GM20000 (cell line): ENCODE data around the gene ZSCAN5C.
"Not testable (repeated sequence)": the region's sequence is repeated elsewhere in the genome, so short reads cannot be mapped to it uniquely, and the experiment has no call there.

Source experiments
- DNase-seq: peaks from one replicate; pipeline ENCODE4 v3.0.0; 2012; ENCODE audit warnings: low spot score
- CTCF ChIP-seq: IDR thresholded peaks from 2 replicates; pipeline ENCODE4 v1.5.1; 2012; ENCODE audit warnings: mild to moderate bottlenecking, control low read depth; ENCODE audit errors: extremely low read depth, missing control alignments

Gene ZSCAN5C

GRCh38 chr19:56193981-56194640 is 8.0 kb upstream of the ZSCAN5C start:
- no peak for TF ChIP-seq CTCF
- DNase-seq = no peak

- not testable (repeated sequence) for DNase-seq
Observed at GRCh38 chr19:56197646-56198045, 4.4 kb upstream of the ZSCAN5C start, which contains the start of gene ZSCAN5B. TSS of gene ZSCAN5B (minus strand) at chr19:56197783. CDS start at chr19:56193052, 4,731 bp downstream.

GRCh38 chr19:56199687-56200086 is 2.4 kb upstream of the ZSCAN5C start:
- DNase-seq = no peak
- no peak for TF ChIP-seq CTCF

- DNase-seq = not testable (repeated sequence)
Observed at GRCh38 chr19:56207581-56207980, 5.5 kb downstream of the ZSCAN5C start.

GRCh38 chr19:56209091-56209490 is 7.0 kb downstream of the ZSCAN5C start:
- DNase-seq = no peak
- TF ChIP-seq CTCF = no peak

GRCh38 chr19:56210036-56210435 is 8.0 kb downstream of the ZSCAN5C start:
- DNase-seq = not testable (repeated sequence)

GRCh38 chr19:56211718-56212117 is 9.6 kb downstream of the ZSCAN5C start:
- no peak for DNase-seq
- no peak for TF ChIP-seq CTCF

- peak; percentile 52 for DNase-seq
Observed at GRCh38 chr19:56217039-56217949, 15.2 kb downstream of the ZSCAN5C start.

More at GRCh38 chr19:56217039-56217949, 15.2 kb downstream of the ZSCAN5C start:
- TF ChIP-seq CTCF = no peak
